ENCODE results near the gene MLN. TPM values are rescaled to one million over a fixed set of nuclear protein-coding genes. Genes with fewer than 3 reads are reported as not detected.

MLN gene
- total and polyA plus RNA-seq, 2 of the 4 experiments (the other 2 are of a cell fraction) = not detected

GRCh38 chr6:33812669-33813068 lies 8.9 kb upstream of the MLN start:
- H4K8ac ChIP-seq (ENCODE audit: low read depth in 2 of 2, low read length in 2 of 2) = no peak overlapping the region
- peaks cover 3% of the 10 kb centered on the region; the same call in 1 of the 2 replicates for H3K9me1 ChIP-seq (ENCODE audit: insufficient read depth, low read length)
- peak; percentile 88 for ATAC-seq (ENCODE audit: low read depth)
- 0% methylated on average over 4 of the region's 11 CpGs; no CpG with 5 or more reads in 1 of the 2 experiments for WGBS, 2 experiments (ENCODE audit: extremely low coverage in 2 of 2, insufficient read length in 1 of 2)
- no peaks in the 10 kb centered on the region for H4K20me1 ChIP-seq (ENCODE audit: insufficient read depth, low read length)
- H3K4me2 ChIP-seq (ENCODE audit: low read depth, low read length) = no peak overlapping the region
- no peak overlapping the region for H4K91ac ChIP-seq (ENCODE audit: insufficient read depth, low read depth, low read length)
- H3K27ac ChIP-seq (ENCODE audit: insufficient read depth, low read length) = no peak overlapping the region
- no peak overlapping the region for H2BK5ac ChIP-seq (ENCODE audit: low read depth, low read length, poor library complexity, severe bottlenecking)
- H3K9ac ChIP-seq (ENCODE audit: low read depth, low read length) = no peak overlapping the region
- CTCF ChIA-PET = no interaction called here
- peaks cover 58% of the 10 kb centered on the region for H3K27me3 ChIP-seq (ENCODE audit: control insufficient read depth, insufficient read depth, low read length)
- H3K79me1 ChIP-seq (ENCODE audit: low read depth in 1 of 2, low read length in 2 of 2) = no peaks in the 10 kb centered on the region
- H2AK9ac ChIP-seq (replicated peaks; ENCODE audit: low read depth, low read length, poor library complexity) = peak overlapping the region; percentile 90
- intact Hi-C loops (cut with micrococcal nuclease) (no loop called here), in situ Hi-C loops (cut with MboI; ENCODE audit: low sequenced_read_pairs) (no loop called here), dilution Hi-C loops (cut with HindIII; ENCODE audit: low sequenced_read_pairs, unreplicated experiment) (no loop called here)
- no peak overlapping the region for H3K23ac ChIP-seq (ENCODE audit: low read depth, low read length)
- DNase-seq = peak; percentile 55
- H2BK15ac ChIP-seq (ENCODE audit: low read depth, low read length) = no peak overlapping the region
- no peak overlapping the region for H3K56ac ChIP-seq (ENCODE audit: extremely low read depth, insufficient read depth, low read length)
- no peak overlapping the region for H3K18ac ChIP-seq (ENCODE audit: low read depth, low read length)
- no peak overlapping the region for H2BK20ac ChIP-seq (ENCODE audit: low read depth, low read length)
- no peak overlapping the region for H3K14ac ChIP-seq (replicated peaks; ENCODE audit: low read depth, low read length)
- no peak overlapping the region for H2AK5ac ChIP-seq (ENCODE audit: low read depth, low read length)
- H3K4me3 ChIP-seq (ENCODE audit: insufficient read depth, low read depth, low read length) = no peak overlapping the region
- H3K4ac ChIP-seq (ENCODE audit: low read depth, low read length) = no peak overlapping the region
- H3K36me3 ChIP-seq (ENCODE audit: control insufficient read depth, insufficient read depth, low read length) = no peaks in the 10 kb centered on the region
- no peak overlapping the region for H4K5ac ChIP-seq (ENCODE audit: low read depth, low read length)
- no peak overlapping the region for H2BK120ac ChIP-seq (ENCODE audit: low read depth, low read length)
- BruUV-seq (replicated peaks) = no TSS peak
- POLR2A ChIA-PET (ENCODE audit: unreplicated experiment) = interaction anchor here (0.7 kb wide), 1 partner anchor 11 kb away, joined by 3 read pairs; no protein-coding TSS in a partner anchor
- H3K9me3 ChIP-seq (ENCODE audit: control insufficient read depth, insufficient read depth, low read length) = no peaks in the 10 kb centered on the region
- peak; percentile 60 for TF ChIP-seq RCOR1 (IDR thresholded peaks at IDR 0.05; ENCODE audit: insufficient replicate concordance, low read length)
- TF ChIP-seq NFE2L2 (IDR thresholded peaks at IDR 0.05; ENCODE audit: low read depth, low read length) = no peak
- peak; percentile 42 for TF ChIP-seq CTCF (conservative IDR thresholded peaks at IDR 0.05; ENCODE audit: low read depth, low read length)
- TF ChIP-seq FOS (IDR thresholded peaks at IDR 0.05; ENCODE audit: low read depth, low read length) = no peak
- TF ChIP-seq SMC3 (IDR thresholded peaks at IDR 0.05; ENCODE audit: low read depth, low read length) = peak; percentile 4; the same call in 1 of the 2 replicates
- TF ChIP-seq RAD21 (IDR thresholded peaks at IDR 0.05; ENCODE audit: low read length) = peak; percentile 27; the same call in 1 of the 2 replicates
- no peak for TF ChIP-seq RFX5 (IDR thresholded peaks at IDR 0.05; ENCODE audit: low read depth, low read length)
- no peak for TF ChIP-seq POLR2A (IDR thresholded peaks at IDR 0.05; ENCODE audit: low read depth, low read length)
- no peak for TF ChIP-seq CHD1 (IDR thresholded peaks at IDR 0.05; ENCODE audit: low read depth, low read length)
- TF ChIP-seq USF2 (IDR thresholded peaks at IDR 0.05; ENCODE audit: low read depth, low read length) = no peak
- TF ChIP-seq MAFK (IDR thresholded peaks at IDR 0.05; ENCODE audit: low read depth, low read length) = no peak
- no peak for TF ChIP-seq MXI1 (IDR thresholded peaks at IDR 0.05; ENCODE audit: borderline replicate concordance, low read depth, low read length)
- no peak for TF ChIP-seq MAZ (IDR thresholded peaks at IDR 0.05; ENCODE audit: borderline replicate concordance, low read depth, low read length)
- no peak for TF ChIP-seq CEBPB (IDR thresholded peaks at IDR 0.05; ENCODE audit: low read depth, low read length)
- no peak for TF ChIP-seq ELK1 (IDR thresholded peaks at IDR 0.05; ENCODE audit: borderline replicate concordance, low read depth, low read length)
- no peak for TF ChIP-seq BHLHE40 (IDR thresholded peaks at IDR 0.05; ENCODE audit: low read depth, low read length)
- H3K4me1 ChIP-seq (ENCODE audit: control insufficient read depth, insufficient read depth, low read length) = no peaks in the 10 kb centered on the region
- H2AFZ ChIP-seq (replicated peaks; ENCODE audit: low read length, poor library complexity) = peak overlapping the region; percentile 72
